CD4-positive, alpha-beta T cell (primary cell): ENCODE results near the gene CTDSP2. TPM values are rescaled to one million over a fixed set of nuclear protein-coding genes. Genes with fewer than 3 reads are reported as not detected.

ENCODE experiments used
- ATAC-seq: fragments of 200-7000 bp; cut with Tn5 transposase; one replicate; pipeline ENCODE4 v1.10.0; 2022; ENCODE audit warnings: mild to moderate bottlenecking; ENCODE audit not compliant: poor library complexity
- CTCF ChIA-PET: fragments of 350-600 bp; sonication (Branson Sonifier 250); formaldehyde crosslinking; loops from one replicate; lab custom pipeline; 2021; ENCODE audit warnings: antibody characterized with exemption, inconsistent platforms; lab: Charles Lee
- POLR2A ChIA-PET: fragments of 350-600 bp; sonication (Branson Sonifier 250); formaldehyde crosslinking; loops from one replicate; lab custom pipeline; 2021; ENCODE audit warnings: antibody characterized with exemption, inconsistent platforms; lab: Charles Lee
- DNase-seq, 14 experiments: peaks; one replicate each; pipeline ENCODE4 v3.0.0-alpha.2; 2013 to 2020; ENCODE audit warnings: mixed read lengths in 2 of 14
- H3K27ac ChIP-seq, 2 donors: one replicate each; pipeline versions ENCODE4 v1.5.1 to v1.7.0; 2013; ENCODE audit warnings: low read length in 2 of 2, low read depth in 1 of 2, mild to moderate bottlenecking in 1 of 2
- H3K27me3 ChIP-seq, 2 experiments: 1 replicate in 1 of 2; 2 replicates in 1 of 2; pipeline versions ENCODE4 v1.6.1 to v1.7.0; 2013; ENCODE audit warnings: low read length in 2 of 2, control low read depth in 1 of 2, mild to moderate bottlenecking in 1 of 2, moderate library complexity in 1 of 2; ENCODE audit not compliant: insufficient read depth in 2 of 2, control insufficient read depth in 1 of 2
- H3K36me3 ChIP-seq: one replicate; pipeline ENCODE4 v1.6.1; 2013; ENCODE audit warnings: low read length, control low read depth; ENCODE audit not compliant: insufficient read depth
- H3K4me1 ChIP-seq: one replicate; pipeline ENCODE4 v1.6.1; 2013; ENCODE audit warnings: low read length, control low read depth; ENCODE audit not compliant: insufficient read depth
- H3K4me3 ChIP-seq: one replicate; pipeline ENCODE4 v1.5.1; 2013; ENCODE audit warnings: mild to moderate bottlenecking, low read length, moderate library complexity
- H3K9me3 ChIP-seq, 2 experiments: 1 replicate in 1 of 2; 2 replicates in 1 of 2; pipeline versions ENCODE4 v1.6.1 to v1.7.0; 2013; ENCODE audit warnings: low read length in 2 of 2, mild to moderate bottlenecking in 2 of 2, control low read depth in 1 of 2, moderate library complexity in 1 of 2; ENCODE audit not compliant: control insufficient read depth in 1 of 2, insufficient read depth in 1 of 2
- H3K27ac Mint-ChIP-seq: one replicate; pipeline ENCODE4 v1.8.0; 2020; ENCODE audit warnings: mixed read lengths
- H3K27me3 Mint-ChIP-seq: one replicate; pipeline ENCODE4 v1.8.0; 2021; ENCODE audit warnings: mixed read lengths
- H3K36me3 Mint-ChIP-seq: one replicate; pipeline ENCODE4 v1.8.0; 2021; ENCODE audit warnings: low read depth, mixed read lengths
- H3K4me1 Mint-ChIP-seq: one replicate; pipeline ENCODE4 v1.8.0; 2021; ENCODE audit warnings: low read depth, mixed read lengths
- H3K4me3 Mint-ChIP-seq: one replicate; pipeline ENCODE4 v1.8.0; 2020; ENCODE audit warnings: mild to moderate bottlenecking, mixed read lengths
- H3K9me3 Mint-ChIP-seq: one replicate; pipeline ENCODE4 v1.8.0; 2020; ENCODE audit warnings: mixed read lengths
- CTCF ChIP-seq: fragments of 200-600 bp; IDR thresholded peaks from one replicate; pipeline ENCODE4 v1.8.0; 2022; ENCODE audit warnings: antibody characterized with exemption, mild to moderate bottlenecking
- intact Hi-C, 2 experiments: fragments of 100-400 bp; cut with DNase I in 1 of 2; cut with micrococcal nuclease in 1 of 2; formaldehyde crosslinking; loops; one replicate each; pipeline versions ENCODE4 v1.15.1 to v1.9.0; 2023 to 2025; cut with DNase I, micrococcal nuclease
- total RNA-seq, 174 experiments: library from RNA in 2 of 174; stranded (reverse) in 2 of 174; gene quantifications; one replicate each; pipeline ENCODE4 v1.2.3 and lab custom pipeline; 2021 to 2026

CTDSP2 gene
- total RNA-seq, 2 experiments from 2014 or later = 86.2 to 86.4 TPM

- intact Hi-C loops = no loop called here
- H3K9me3 Mint-ChIP-seq = peaks cover 4% of the 10 kb centered on the region
- no peak overlapping the region for H3K4me3 Mint-ChIP-seq
- peaks cover 22% of the 10 kb centered on the region for H3K4me1 ChIP-seq
- DNase-seq (no peak), ATAC-seq (no peak)
- H3K27me3 Mint-ChIP-seq = no peaks in the 10 kb centered on the region
- H3K36me3 ChIP-seq = no peaks in the 10 kb centered on the region
- H3K27me3 ChIP-seq = peaks cover 0 to 4% of the 10 kb centered on the region in 2 experiments
- peaks cover 13% of the 10 kb centered on the region for H3K4me1 Mint-ChIP-seq
- no peak overlapping the region for H3K27ac Mint-ChIP-seq
- CTCF ChIA-PET = no interaction called here
- no peak for TF ChIP-seq CTCF
- H3K9me3 ChIP-seq = peaks cover 5 to 14% of the 10 kb centered on the region in 2 experiments
- peaks cover 6% of the 10 kb centered on the region for H3K36me3 Mint-ChIP-seq
- H3K4me3 ChIP-seq = no peak overlapping the region
- POLR2A ChIA-PET = no interaction called here
- no peak overlapping the region for H3K27ac ChIP-seq
Observed at GRCh38 chr12:57885207-57885606, 38.7 kb upstream of the CTDSP2 start.

GRCh38 chr12:57883700-57884099 is 37.2 kb upstream of the CTDSP2 start:
- CTCF ChIA-PET = interaction anchor here (1.5 kb wide), 1 partner anchor 13 kb away, joined by 3 read pairs; no protein-coding TSS in a partner anchor

GRCh38 chr12:57883057-57883456 is 36.5 kb upstream of the CTDSP2 start:
- Histone ChIP-seq H3K27me3 (no peaks in the 10 kb centered on the region), H3K27ac (no peak overlapping the region), H3K36me3 (no peaks in the 10 kb centered on the region), H3K4me3 (no peak overlapping the region), H3K9me3 (peaks cover 5 to 14% of the 10 kb centered on the region in 2 experiments), H3K4me1 (peaks cover 4% of the 10 kb centered on the region)
- Mint-ChIP-seq H3K4me1 (peaks cover 3% of the 10 kb centered on the region), H3K27me3 (no peaks in the 10 kb centered on the region), H3K27ac (no peak overlapping the region), H3K9me3 (peaks cover 4% of the 10 kb centered on the region), H3K4me3 (no peak overlapping the region), H3K36me3 (peaks cover 6% of the 10 kb centered on the region)
- POLR2A ChIA-PET = no interaction called here
- CTCF ChIA-PET = interaction anchor here (1.5 kb wide), 1 partner anchor 14 kb away, joined by 3 read pairs; no protein-coding TSS in a partner anchor
- TF ChIP-seq CTCF = no peak
- DNase-seq = no peak
- no peak for ATAC-seq
- intact Hi-C loops = no loop called here

More at GRCh38 chr12:57883700-57884099, 37.2 kb upstream of the CTDSP2 start:
- Histone ChIP-seq H3K9me3 (peaks cover 5 to 14% of the 10 kb centered on the region in 2 experiments), H3K27ac (no peak overlapping the region), H3K36me3 (no peaks in the 10 kb centered on the region), H3K4me1 (peaks cover 11% of the 10 kb centered on the region), H3K27me3 (no peaks in the 10 kb centered on the region), H3K4me3 (no peak overlapping the region)
- intact Hi-C loops = no loop called here
- DNase-seq (no peak), ATAC-seq (no peak)
- Mint-ChIP-seq H3K4me1 (peaks cover 10% of the 10 kb centered on the region), H3K27me3 (no peaks in the 10 kb centered on the region), H3K36me3 (peaks cover 6% of the 10 kb centered on the region), H3K9me3 (peaks cover 4% of the 10 kb centered on the region), H3K27ac (no peak overlapping the region), H3K4me3 (no peak overlapping the region)
- no peak for TF ChIP-seq CTCF
- POLR2A ChIA-PET = no interaction called here
